Neuronal stem cell (in vitro differentiated cells): ENCODE results near the gene NDUFA8.
A peak's percentile ranks its signal among the peaks of the same experiment; 100 is the strongest.

ENCODE experiments used
- DNase-seq: peaks from one replicate; pipeline ENCODE4 v3.0.0-alpha.2; 2013; ENCODE audit warnings: low spot score
- H2AFZ ChIP-seq: one replicate; pipeline ENCODE4 v1.6.1; 2013; ENCODE audit warnings: mild to moderate bottlenecking, low read length, inconsistent platforms
- H2AK5ac ChIP-seq: 2 replicates; pipeline ENCODE4 v1.6.1; 2013; ENCODE audit warnings: low read depth, mild to moderate bottlenecking, inconsistent platforms, low read length, moderate library complexity, mixed read lengths
- H2BK120ac ChIP-seq: 2 replicates; pipeline ENCODE4 v1.6.1; 2013; ENCODE audit warnings: low read depth, mild to moderate bottlenecking, inconsistent platforms, low read length, moderate library complexity, mixed read lengths
- H2BK12ac ChIP-seq: one replicate; pipeline ENCODE4 v1.6.1; 2013; ENCODE audit warnings: low read length, inconsistent platforms
- H2BK15ac ChIP-seq: 2 replicates; pipeline ENCODE4 v1.6.1; 2013; ENCODE audit warnings: mild to moderate bottlenecking, low read length, inconsistent platforms, mixed read lengths
- H2BK5ac ChIP-seq: one replicate; pipeline ENCODE4 v1.6.1; 2013; ENCODE audit warnings: inconsistent platforms, mild to moderate bottlenecking, low read length, moderate library complexity
- H3K14ac ChIP-seq: one replicate; pipeline ENCODE4 v1.6.1; 2013; ENCODE audit warnings: low read length, inconsistent platforms
- H3K18ac ChIP-seq: 2 replicates; pipeline ENCODE4 v1.6.1; 2013; ENCODE audit warnings: low read length, inconsistent platforms
- H3K23ac ChIP-seq: 2 replicates; pipeline ENCODE4 v1.6.1; 2013; ENCODE audit warnings: low read depth, mild to moderate bottlenecking, mixed read lengths, low read length, inconsistent platforms; ENCODE audit not compliant: poor library complexity
- H3K27ac ChIP-seq: replicated peaks from 3 replicates; pipeline ENCODE4 v1.5.1; 2013; ENCODE audit warnings: low read length, inconsistent platforms
- H3K27me3 ChIP-seq, 3 experiments: 2 replicates each; pipeline ENCODE4 v1.6.1; 2013; ENCODE audit warnings: low read length in 3 of 3, mild to moderate bottlenecking in 2 of 3, inconsistent platforms in 1 of 3, low read depth in 1 of 3, mixed read lengths in 1 of 3, moderate library complexity in 1 of 3; ENCODE audit not compliant: control insufficient read depth in 3 of 3, insufficient read depth in 3 of 3
- H3K36me3 ChIP-seq, 2 donors: replicated peaks in 1 of 2; 2 replicates each; pipeline ENCODE4 v1.6.1; 2013; ENCODE audit warnings: low read length in 2 of 2; ENCODE audit not compliant: control insufficient read depth in 2 of 2, insufficient read depth in 2 of 2
- H3K4ac ChIP-seq: 2 replicates; pipeline ENCODE4 v1.6.1; 2013; ENCODE audit warnings: inconsistent platforms, mild to moderate bottlenecking, low read length, moderate library complexity
- H3K4me1 ChIP-seq, 2 donors: 1 replicate in 1 of 2; 2 replicates in 1 of 2; pipeline ENCODE4 v1.6.1; 2013; ENCODE audit warnings: low read length in 2 of 2, low read depth in 1 of 2; ENCODE audit not compliant: control insufficient read depth in 2 of 2, insufficient read depth in 1 of 2
- H3K4me2 ChIP-seq: one replicate; pipeline ENCODE4 v1.6.1; 2013; ENCODE audit warnings: mild to moderate bottlenecking, low read length, inconsistent platforms; ENCODE audit not compliant: insufficient read depth, poor library complexity, severe bottlenecking
- H3K4me3 ChIP-seq, 2 donors: 2 replicates each; pipeline ENCODE4 v1.5.1; 2013; ENCODE audit warnings: low read length in 2 of 2, mild to moderate bottlenecking in 2 of 2, inconsistent platforms in 1 of 2, moderate library complexity in 1 of 2
- H3K79me1 ChIP-seq: one replicate; pipeline ENCODE4 v1.6.1; 2013; ENCODE audit warnings: low read depth, mild to moderate bottlenecking, inconsistent platforms, low read length, moderate library complexity
- H3K9ac ChIP-seq: one replicate; pipeline ENCODE4 v1.6.1; 2013; ENCODE audit warnings: mild to moderate bottlenecking, low read depth, low read length, inconsistent platforms; ENCODE audit not compliant: poor library complexity
- H3K9me3 ChIP-seq, 2 donors: replicated peaks in 1 of 2; 2 replicates each; pipeline versions ENCODE3 to v1.6.1; 2013; ENCODE audit warnings: low read length in 2 of 2, mild to moderate bottlenecking in 2 of 2, inconsistent platforms in 1 of 2, low read depth in 1 of 2, mixed read lengths in 1 of 2, moderate library complexity in 1 of 2; ENCODE audit not compliant: control insufficient read depth in 2 of 2, insufficient read depth in 1 of 2
- H4K8ac ChIP-seq: one replicate; pipeline ENCODE4 v1.6.1; 2013; ENCODE audit warnings: low read depth, mild to moderate bottlenecking, inconsistent platforms, low read length, moderate library complexity
- H4K91ac ChIP-seq: one replicate; pipeline ENCODE4 v1.6.1; 2013; ENCODE audit warnings: low read length, low read depth, mild to moderate bottlenecking, inconsistent platforms; ENCODE audit not compliant: poor library complexity
- WGBS, 2 donors: extraction: QIAGEN DNeasy Blood & Tissue Kit; methylation state at CpG; one replicate each; pipeline ENCODE4 v1.1.7; 2013; ENCODE audit warnings: missing lambda C conversion rate in 2 of 2, mixed read lengths in 1 of 2; ENCODE audit not compliant: insufficient read length in 2 of 2, insufficient replicate concordance in 1 of 2; ENCODE audit errors: extremely low coverage in 2 of 2; 5-methylcytosine and 5-hydroxymethylcytosine counted together

The NDUFA8 gene

GRCh38 chr9:122109035-122109813 is 50.4 kb downstream of the NDUFA8 start:
- Histone ChIP-seq H3K4ac (no peak overlapping the region), H3K4me2 (no peak overlapping the region), H3K18ac (peak overlapping the region; percentile 48), H2BK5ac (peak overlapping the region; percentile 29), H3K27ac (no peak overlapping the region), H3K9me3 (peaks cover 0 to under 1% of the 10 kb centered on the region in 2 donors), H3K79me1 (no peaks in the 10 kb centered on the region), H3K9ac (no peak overlapping the region), H3K27me3 (no peaks in the 10 kb centered on the region), H2AK5ac (peak overlapping the region; percentile 24), H2AFZ (no peak overlapping the region), H3K4me3 (no peak overlapping the region), H2BK15ac (peak overlapping the region; percentile 82), H3K14ac (no peak overlapping the region), H4K91ac (no peak overlapping the region), H3K23ac (no peak overlapping the region), H3K4me1 (peaks cover 13 to 15% of the 10 kb centered on the region in 2 donors), H4K8ac (no peak overlapping the region), H2BK120ac (no peak overlapping the region), H3K36me3 (no peaks in the 10 kb centered on the region), H2BK12ac (no peak overlapping the region)
- no peak for DNase-seq
- WGBS, 2 donors = no CpG with 5 or more reads among the region's 3 CpGs

GRCh38 chr9:122107291-122107805 is 52.2 kb downstream of the NDUFA8 start:
- Histone ChIP-seq H3K4ac (no peak overlapping the region), H2BK5ac (no peak overlapping the region), H2AFZ (no peak overlapping the region), H3K14ac (no peak overlapping the region), H4K91ac (no peak overlapping the region), H3K27me3 (no peaks in the 10 kb centered on the region), H3K9me3 (peaks cover 2% of the 10 kb centered on the region in 2 donors), H2BK15ac (no peak overlapping the region), H3K36me3 (no peaks in the 10 kb centered on the region), H3K18ac (peak overlapping the region; percentile 32), H3K23ac (no peak overlapping the region), H2BK120ac (no peak overlapping the region), H3K4me3 (no peak overlapping the region), H3K4me2 (no peak overlapping the region), H3K79me1 (no peaks in the 10 kb centered on the region), H2AK5ac (peak overlapping the region; percentile 15), H3K27ac (no peak overlapping the region), H3K4me1 (peaks cover 5 to 12% of the 10 kb centered on the region in 2 donors), H2BK12ac (no peak overlapping the region), H3K9ac (no peak overlapping the region), H4K8ac (no peak overlapping the region)
- no peak for DNase-seq
- WGBS, 2 donors = no CpG with 5 or more reads among the region's 7 CpGs

- peaks cover 2% of the 10 kb centered on the region in 2 donors for H3K9me3 ChIP-seq
- no peak for DNase-seq
These were observed 53.0 kb downstream of the NDUFA8 start for GRCh38 chr9:122106576-122106975.

GRCh38 chr9:122103985-122104384 is 55.6 kb downstream of the NDUFA8 start:
- no CpG with 5 or more reads among the region's 1 CpG for WGBS, 2 donors

More at GRCh38 chr9:122106576-122106975, 53.0 kb downstream of the NDUFA8 start:
- H3K4ac ChIP-seq = no peak overlapping the region
- no peak overlapping the region for H3K18ac ChIP-seq
- peaks cover 5 to 12% of the 10 kb centered on the region in 2 donors for H3K4me1 ChIP-seq
- no peak overlapping the region for H3K27ac ChIP-seq
- no peak overlapping the region for H4K8ac ChIP-seq
- H3K4me3 ChIP-seq = no peak overlapping the region
- H2BK120ac ChIP-seq = no peak overlapping the region
- H3K4me2 ChIP-seq = no peak overlapping the region
- no peak overlapping the region for H2BK5ac ChIP-seq
- no peak overlapping the region for H2AFZ ChIP-seq
- no CpG with 5 or more reads among the region's 2 CpGs for WGBS, 2 donors
- no peak overlapping the region for H2BK12ac ChIP-seq
- no peak overlapping the region for H2BK15ac ChIP-seq
- H2AK5ac ChIP-seq = no peak overlapping the region
- no peak overlapping the region for H3K9ac ChIP-seq
- H3K79me1 ChIP-seq = no peaks in the 10 kb centered on the region
- no peak overlapping the region for H3K14ac ChIP-seq
- no peaks in the 10 kb centered on the region for H3K36me3 ChIP-seq
- H3K27me3 ChIP-seq = no peaks in the 10 kb centered on the region
- no peak overlapping the region for H4K91ac ChIP-seq
- H3K23ac ChIP-seq = no peak overlapping the region

More at GRCh38 chr9:122103985-122104384, 55.6 kb downstream of the NDUFA8 start:
- Histone ChIP-seq H3K9ac (no peak overlapping the region), H3K36me3 (no peaks in the 10 kb centered on the region), H3K4me1 (peaks cover 5 to 12% of the 10 kb centered on the region in 2 donors), H3K18ac (no peak overlapping the region), H3K27ac (no peak overlapping the region), H3K27me3 (peaks cover 0 to 18% (median 0%) of the 10 kb centered on the region in 3 experiments), H2AFZ (no peak overlapping the region), H2BK120ac (no peak overlapping the region), H3K4ac (no peak overlapping the region), H4K91ac (no peak overlapping the region), H4K8ac (no peak overlapping the region), H2BK15ac (no peak overlapping the region), H3K14ac (no peak overlapping the region), H2BK5ac (no peak overlapping the region), H2AK5ac (no peak overlapping the region), H3K79me1 (no peaks in the 10 kb centered on the region), H3K4me2 (no peak overlapping the region), H3K23ac (no peak overlapping the region), H2BK12ac (no peak overlapping the region), H3K4me3 (no peak overlapping the region), H3K9me3 (peaks cover 2% of the 10 kb centered on the region in 2 donors)
- no peak for DNase-seq
